Measurements from ENCODE around the gene C21orf58.

- TF ChIP-seq ZNF274 (IDR thresholded peaks at IDR 0.05; ENCODE audit: low read depth, low read length) (no peak), YY1 (IDR thresholded peaks at IDR 0.05; ENCODE audit: insufficient read depth, insufficient read length) (no peak)
Observed at GRCh38 chr21:46325073-46325912, 1.6 kb upstream of the C21orf58 start.
